GM19468 (cell line): Measurements from ENCODE around the gene GP2.
"Not testable (repeated sequence)": the region's sequence is repeated elsewhere in the genome, so short reads cannot be mapped to it uniquely, and the experiment has no call there.

Experiments
- ATAC-seq: cut with Tn5 transposase; IDR thresholded peaks from one replicate; pipeline ENCODE4 v1.9.1; 2021; ENCODE audit warnings: mild to moderate bottlenecking, moderate library complexity, moderate number of reproducible peaks; ENCODE audit not compliant: unreplicated experiment; ENCODE audit errors: extremely low read depth

The GP2 gene

DNA sequence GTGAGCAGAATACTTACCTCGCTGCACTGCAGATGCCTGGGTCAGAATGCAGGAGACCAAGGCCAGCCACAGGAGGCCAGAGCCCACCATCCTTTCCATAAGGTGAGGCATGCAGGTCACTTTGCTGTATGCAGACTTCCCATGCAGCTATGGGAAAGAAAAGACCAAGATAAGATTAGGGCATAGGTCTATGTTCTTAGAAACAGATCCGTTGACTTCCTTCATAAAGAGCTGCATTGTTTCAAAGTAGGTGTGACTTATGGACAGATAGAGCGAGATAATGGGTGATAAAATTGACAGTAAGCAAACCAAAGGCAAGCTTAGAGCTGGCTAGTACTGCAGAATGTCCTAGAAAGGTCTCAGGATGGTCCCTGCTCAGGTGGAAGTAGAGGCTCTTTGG, 992 bp downstream of the GP2 start:
- ATAC-seq, result no peak

DNA sequence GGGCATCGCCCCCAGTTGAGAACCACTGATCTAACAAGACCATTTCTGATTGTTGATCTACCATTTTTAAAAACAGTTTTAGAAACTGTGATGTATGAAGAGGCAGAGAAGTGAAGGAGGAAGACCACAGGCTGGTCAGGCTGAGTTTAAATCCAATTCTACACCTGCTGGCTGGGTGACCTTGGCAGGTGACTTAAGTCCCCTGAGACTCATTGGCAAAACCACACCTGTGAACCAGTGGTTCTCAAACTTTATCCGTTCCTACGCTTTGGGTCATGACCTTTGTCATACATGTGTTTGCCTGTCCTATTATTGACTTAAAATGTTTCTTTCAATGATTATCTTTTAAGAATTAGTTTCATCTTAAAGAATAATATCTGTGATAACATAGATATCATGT, 2.3 kb downstream of the GP2 start:
- ATAC-seq, result no peak

DNA sequence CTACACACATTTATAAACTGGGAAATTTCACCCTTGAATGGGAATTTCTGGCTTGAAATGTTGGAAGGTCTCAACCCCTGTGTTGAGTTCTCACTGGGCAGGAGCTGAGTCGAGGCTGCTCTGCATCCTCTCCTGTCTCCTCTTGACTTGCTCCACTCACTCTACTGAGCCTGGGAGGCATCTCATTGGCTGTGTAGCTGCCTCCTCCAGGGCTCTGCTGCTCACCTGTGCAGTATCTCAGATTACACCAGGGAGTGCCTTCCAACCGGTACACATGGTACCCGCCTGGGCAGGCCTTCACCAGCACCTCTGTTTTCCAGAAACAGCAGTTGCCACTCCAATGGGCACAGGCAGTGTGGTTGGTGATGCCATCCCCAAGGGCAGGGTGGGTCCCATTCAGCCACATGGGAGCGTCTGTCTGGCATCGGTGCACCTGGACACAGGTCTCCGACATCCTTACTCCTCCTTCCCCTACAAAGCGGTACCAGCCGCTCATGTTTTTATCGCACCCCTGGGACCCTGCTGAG, 3.7 kb downstream of the GP2 start:
- ATAC-seq, result no peak

- no peak for ATAC-seq
Measured at GRCh38 chr16:20322696-20323095, 4.6 kb downstream of the GP2 start.

GRCh38 chr16:20321671-20322070, 5.6 kb downstream of the GP2 start:
- ATAC-seq, result no peak

DNA sequence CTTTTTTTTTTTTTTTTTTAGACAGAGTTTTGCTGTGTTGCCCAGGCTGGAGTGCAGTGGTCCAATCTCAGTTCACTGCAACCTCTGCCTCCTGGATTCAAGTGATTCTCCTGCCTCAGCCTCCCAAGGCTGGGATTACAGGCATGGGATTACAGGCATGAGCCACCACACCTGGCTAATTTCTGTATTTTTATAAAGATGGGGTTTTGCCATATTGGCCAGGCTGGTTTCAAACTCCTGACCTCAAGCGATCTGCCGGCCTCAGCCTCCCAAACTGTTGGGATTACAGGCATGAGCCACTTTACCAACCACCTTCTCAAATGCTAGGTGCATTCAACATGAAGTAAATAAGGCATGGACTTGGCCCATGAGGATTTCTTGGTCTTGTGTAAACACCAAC, 6.3 kb downstream of the GP2 start:
- ATAC-seq, result not testable (repeated sequence)

- ATAC-seq, result no peak
Measured at GRCh38 chr16:20320592-20320991, 6.7 kb downstream of the GP2 start.

DNA sequence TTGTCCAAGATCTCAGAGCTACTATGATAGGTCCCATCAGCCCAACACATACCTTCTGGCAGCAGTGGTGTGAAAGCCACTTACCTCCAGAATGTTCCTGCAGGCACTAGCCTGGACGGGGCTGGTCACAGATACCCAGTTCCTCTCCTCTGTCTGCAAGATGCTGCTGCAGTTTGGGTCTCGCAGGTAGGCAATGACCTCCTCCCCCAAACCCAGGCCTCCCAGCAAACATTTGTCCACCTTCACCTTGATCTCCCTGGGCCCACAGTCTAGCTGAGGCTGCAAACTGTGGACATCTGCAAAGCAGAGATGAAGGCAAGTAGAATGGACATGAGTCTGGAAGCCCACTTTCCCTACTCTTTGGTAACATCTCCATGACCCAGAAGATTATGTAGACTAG, 7.1 kb downstream of the GP2 start:
- ATAC-seq, result no peak

DNA sequence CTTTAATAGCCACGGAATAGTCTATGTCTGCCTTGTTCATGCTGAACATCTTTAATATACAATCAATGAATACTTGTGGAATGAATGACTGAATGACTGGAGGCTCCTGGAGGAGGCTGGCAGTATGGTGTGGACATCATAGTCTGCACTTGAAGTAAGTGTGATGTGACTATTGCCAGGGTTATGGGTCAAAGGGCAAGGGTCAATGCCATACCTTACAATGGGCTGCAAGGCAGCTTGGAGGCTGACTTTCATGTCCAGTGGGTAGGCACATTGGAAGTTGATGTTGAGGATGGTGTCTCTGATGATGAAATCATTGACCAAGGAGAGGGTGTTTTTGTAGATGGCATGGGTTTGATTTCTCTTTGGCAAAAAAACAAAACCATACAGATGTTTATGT, 7.9 kb downstream of the GP2 start:
- ATAC-seq, result no peak

- ATAC-seq, result no peak
Measured at GRCh38 chr16:20318437-20318836, 8.9 kb downstream of the GP2 start.

GRCh38 chr16:20318006-20318405, 9.3 kb downstream of the GP2 start:
- ATAC-seq, result no peak

DNA sequence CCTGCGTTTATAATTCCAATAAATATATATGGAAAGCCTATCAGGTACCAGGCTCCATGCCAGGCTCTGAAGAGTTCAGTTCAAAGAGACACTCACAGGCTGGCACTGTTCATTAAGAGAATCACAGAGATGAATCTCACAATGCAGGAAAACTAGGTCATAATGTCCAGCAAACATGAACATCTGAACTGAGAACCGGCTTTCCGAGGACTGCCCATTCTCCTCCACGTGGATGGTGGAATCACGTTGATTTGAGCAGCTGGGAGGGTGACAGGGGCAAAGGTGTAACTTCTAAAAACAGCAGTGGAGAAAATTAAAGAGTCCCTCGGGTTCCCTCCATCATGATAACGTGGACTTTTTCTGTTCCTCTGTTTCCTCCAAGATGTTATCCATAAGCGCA, 10.2 kb downstream of the GP2 start:
- ATAC-seq, result no peak

- no peak for ATAC-seq
Measured at GRCh38 chr16:20316715-20317114, 10.6 kb downstream of the GP2 start.

DNA sequence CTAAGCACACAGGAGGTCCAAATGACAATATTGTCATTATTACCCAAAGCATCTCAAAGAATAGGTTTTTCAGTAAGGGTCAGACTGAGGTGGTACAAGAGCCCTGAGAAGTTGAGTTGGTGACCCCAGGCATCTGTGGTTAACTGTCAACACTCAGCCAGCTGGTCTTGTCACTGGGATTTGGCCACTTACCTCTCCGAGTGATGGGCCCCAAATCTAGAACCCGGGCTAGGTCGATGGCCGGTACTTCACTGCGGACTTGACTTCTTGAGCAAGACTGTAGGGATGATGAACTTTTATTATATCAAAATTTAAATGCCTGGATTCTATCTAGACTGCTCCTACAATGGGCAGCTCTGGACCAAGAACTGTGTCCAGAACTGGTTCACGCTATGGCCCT, 11.5 kb downstream of the GP2 start:
- no peak for ATAC-seq

DNA sequence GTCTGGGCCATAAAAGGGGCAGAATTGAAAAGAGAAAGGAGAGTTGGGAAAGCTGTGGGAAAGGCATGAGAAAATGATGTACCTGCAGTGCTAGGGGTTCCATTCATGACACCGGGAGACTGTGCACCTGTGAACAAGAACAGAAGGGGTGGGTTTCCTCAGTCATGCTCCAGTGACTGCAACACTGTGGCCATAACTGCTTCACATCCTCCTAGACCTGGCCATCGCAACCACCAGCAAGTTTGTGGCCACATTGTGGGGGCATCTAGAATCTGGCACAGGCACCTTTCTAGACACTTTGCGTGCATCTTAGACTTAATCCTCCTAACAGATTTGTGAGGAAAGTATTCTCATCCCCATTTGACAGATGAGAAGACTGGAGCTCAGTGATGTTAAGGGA, 12.7 kb downstream of the GP2 start:
- ATAC-seq, result no peak

- ATAC-seq, result no peak
Measured at GRCh38 chr16:20313741-20314140, 13.6 kb downstream of the GP2 start.

- not testable (repeated sequence) for ATAC-seq
Measured at GRCh38 chr16:20312536-20313095, 14.7 kb downstream of the GP2 start.

- ATAC-seq, result no peak
Measured at GRCh38 chr16:20311548-20311947, 15.8 kb downstream of the GP2 start.

DNA sequence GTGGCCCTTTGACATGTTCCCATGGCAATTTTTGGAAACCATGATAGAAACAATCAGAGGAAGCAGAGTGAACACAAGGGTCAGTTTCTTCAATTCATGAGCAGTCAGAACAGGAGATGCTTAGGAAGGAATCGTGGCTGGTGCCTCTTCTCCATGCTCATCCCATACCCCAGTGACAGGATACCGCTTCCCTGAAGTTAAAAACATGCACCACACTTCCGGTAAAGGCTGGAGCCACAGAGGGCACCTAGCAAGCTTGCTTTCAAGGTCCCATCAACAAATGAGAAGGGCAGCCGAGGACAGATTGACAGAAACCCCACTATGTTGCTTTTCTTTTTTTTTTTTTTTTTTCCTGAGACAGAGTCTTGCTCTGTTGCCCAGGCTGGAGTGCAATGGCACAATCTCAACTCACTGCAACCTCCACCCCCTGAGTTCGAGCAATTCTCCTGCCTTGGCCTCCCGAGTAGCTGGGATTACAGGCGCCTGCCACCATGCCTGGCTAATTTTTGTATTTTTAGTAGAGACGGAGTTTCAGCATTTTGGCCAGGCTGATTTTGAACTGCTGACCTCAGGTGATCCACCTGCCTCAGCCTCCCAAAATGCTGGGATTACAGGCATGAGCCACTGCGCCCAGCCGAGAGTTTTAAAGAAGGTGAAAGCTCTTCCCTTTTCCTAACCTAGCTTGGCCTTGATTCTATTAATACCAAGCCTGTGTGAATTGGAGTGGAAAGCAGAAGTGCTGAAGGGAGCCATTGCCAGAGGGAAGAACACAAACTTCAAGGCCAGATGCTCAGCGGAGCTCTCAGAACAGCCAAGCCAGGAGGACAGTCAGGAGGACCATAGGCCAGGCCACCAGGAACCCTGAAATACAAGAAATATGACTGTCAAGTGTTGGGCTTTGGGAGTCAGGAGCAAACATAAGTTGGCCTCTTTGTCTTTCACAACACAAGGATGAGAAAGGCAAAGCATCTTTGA, 16.6 kb downstream of the GP2 start:
- no peak for ATAC-seq

GRCh38 chr16:20309786-20310185, 17.5 kb downstream of the GP2 start:
- ATAC-seq, result no peak

GRCh38 chr16:20308801-20309590, 18.3 kb downstream of the GP2 start:
- ATAC-seq, result no peak
